ENCODE measurements around the gene ZPBP2.

DNA sequence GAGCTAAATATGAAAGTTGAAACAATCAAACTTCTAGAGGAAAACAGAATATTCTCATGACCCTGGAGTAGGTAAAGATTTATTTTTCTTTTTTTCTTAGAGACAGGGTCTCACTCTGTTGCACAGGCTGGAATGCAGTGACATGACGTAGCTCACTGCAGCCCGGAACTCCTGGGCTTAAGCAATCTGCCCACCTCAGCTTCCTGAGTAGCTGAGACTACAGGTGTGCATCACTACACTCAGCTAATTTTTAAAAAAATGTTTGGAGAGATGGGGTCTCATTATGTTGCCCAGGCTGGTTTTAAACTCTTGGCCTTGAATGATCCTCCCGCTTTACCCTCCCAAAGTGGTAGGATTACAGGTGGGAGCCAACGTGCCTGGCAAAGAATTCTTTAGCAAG lies 19.4 kb upstream of the ZPBP2 start:
- TF ChIP-seq, protein P1, sequence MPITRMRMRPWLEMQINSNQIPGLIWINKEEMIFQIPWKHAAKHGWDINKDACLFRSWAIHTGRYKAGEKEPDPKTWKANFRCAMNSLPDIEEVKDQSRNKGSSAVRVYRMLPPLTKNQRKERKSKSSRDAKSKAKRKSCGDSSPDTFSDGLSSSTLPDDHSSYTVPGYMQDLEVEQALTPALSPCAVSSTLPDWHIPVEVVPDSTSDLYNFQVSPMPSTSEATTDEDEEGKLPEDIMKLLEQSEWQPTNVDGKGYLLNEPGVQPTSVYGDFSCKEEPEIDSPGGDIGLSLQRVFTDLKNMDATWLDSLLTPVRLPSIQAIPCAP (CRISPR knock-in tag; IDR thresholded peaks at IDR 0.05): no peak
- TF ChIP-seq, protein P2, sequence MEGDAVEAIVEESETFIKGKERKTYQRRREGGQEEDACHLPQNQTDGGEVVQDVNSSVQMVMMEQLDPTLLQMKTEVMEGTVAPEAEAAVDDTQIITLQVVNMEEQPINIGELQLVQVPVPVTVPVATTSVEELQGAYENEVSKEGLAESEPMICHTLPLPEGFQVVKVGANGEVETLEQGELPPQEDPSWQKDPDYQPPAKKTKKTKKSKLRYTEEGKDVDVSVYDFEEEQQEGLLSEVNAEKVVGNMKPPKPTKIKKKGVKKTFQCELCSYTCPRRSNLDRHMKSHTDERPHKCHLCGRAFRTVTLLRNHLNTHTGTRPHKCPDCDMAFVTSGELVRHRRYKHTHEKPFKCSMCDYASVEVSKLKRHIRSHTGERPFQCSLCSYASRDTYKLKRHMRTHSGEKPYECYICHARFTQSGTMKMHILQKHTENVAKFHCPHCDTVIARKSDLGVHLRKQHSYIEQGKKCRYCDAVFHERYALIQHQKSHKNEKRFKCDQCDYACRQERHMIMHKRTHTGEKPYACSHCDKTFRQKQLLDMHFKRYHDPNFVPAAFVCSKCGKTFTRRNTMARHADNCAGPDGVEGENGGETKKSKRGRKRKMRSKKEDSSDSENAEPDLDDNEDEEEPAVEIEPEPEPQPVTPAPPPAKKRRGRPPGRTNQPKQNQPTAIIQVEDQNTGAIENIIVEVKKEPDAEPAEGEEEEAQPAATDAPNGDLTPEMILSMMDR (IDR thresholded peaks at IDR 0.05): no peak
- TF ChIP-seq, protein P3, sequence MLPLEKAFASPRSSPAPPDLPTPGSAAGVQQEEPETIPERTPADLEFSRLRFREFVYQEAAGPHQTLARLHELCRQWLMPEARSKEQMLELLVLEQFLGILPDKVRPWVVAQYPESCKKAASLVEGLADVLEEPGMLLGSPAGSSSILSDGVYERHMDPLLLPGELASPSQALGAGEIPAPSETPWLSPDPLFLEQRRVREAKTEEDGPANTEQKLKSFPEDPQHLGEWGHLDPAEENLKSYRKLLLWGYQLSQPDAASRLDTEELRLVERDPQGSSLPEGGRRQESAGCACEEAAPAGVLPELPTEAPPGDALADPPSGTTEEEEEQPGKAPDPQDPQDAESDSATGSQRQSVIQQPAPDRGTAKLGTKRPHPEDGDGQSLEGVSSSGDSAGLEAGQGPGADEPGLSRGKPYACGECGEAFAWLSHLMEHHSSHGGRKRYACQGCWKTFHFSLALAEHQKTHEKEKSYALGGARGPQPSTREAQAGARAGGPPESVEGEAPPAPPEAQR (CRISPR knock-in tag; IDR thresholded peaks at IDR 0.05): no peak
- TF ChIP-seq, protein P4, sequence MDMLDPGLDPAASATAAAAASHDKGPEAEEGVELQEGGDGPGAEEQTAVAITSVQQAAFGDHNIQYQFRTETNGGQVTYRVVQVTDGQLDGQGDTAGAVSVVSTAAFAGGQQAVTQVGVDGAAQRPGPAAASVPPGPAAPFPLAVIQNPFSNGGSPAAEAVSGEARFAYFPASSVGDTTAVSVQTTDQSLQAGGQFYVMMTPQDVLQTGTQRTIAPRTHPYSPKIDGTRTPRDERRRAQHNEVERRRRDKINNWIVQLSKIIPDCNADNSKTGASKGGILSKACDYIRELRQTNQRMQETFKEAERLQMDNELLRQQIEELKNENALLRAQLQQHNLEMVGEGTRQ (CRISPR knock-in tag; IDR thresholded peaks at IDR 0.05): no peak
- no peak for TF ChIP-seq JUN (CRISPR knock-in tag; IDR thresholded peaks at IDR 0.05)
- TF ChIP-seq NFATC4 (CRISPR knock-in tag; IDR thresholded peaks at IDR 0.05): no peak
- TF ChIP-seq, protein P5, sequence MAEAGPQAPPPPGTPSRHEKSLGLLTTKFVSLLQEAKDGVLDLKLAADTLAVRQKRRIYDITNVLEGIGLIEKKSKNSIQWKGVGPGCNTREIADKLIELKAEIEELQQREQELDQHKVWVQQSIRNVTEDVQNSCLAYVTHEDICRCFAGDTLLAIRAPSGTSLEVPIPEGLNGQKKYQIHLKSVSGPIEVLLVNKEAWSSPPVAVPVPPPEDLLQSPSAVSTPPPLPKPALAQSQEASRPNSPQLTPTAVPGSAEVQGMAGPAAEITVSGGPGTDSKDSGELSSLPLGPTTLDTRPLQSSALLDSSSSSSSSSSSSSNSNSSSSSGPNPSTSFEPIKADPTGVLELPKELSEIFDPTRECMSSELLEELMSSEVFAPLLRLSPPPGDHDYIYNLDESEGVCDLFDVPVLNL (CRISPR knock-in tag; IDR thresholded peaks at IDR 0.05; ENCODE audit: borderline replicate concordance, low read depth): no peak
- TF ChIP-seq ETV6 (CRISPR knock-in tag; IDR thresholded peaks at IDR 0.05): no peak
- TF ChIP-seq, protein P6, sequence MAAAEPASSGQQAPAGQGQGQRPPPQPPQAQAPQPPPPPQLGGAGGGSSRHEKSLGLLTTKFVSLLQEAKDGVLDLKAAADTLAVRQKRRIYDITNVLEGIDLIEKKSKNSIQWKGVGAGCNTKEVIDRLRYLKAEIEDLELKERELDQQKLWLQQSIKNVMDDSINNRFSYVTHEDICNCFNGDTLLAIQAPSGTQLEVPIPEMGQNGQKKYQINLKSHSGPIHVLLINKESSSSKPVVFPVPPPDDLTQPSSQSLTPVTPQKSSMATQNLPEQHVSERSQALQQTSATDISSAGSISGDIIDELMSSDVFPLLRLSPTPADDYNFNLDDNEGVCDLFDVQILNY (CRISPR knock-in tag; IDR thresholded peaks at IDR 0.05): no peak
- TF ChIP-seq, protein P7, sequence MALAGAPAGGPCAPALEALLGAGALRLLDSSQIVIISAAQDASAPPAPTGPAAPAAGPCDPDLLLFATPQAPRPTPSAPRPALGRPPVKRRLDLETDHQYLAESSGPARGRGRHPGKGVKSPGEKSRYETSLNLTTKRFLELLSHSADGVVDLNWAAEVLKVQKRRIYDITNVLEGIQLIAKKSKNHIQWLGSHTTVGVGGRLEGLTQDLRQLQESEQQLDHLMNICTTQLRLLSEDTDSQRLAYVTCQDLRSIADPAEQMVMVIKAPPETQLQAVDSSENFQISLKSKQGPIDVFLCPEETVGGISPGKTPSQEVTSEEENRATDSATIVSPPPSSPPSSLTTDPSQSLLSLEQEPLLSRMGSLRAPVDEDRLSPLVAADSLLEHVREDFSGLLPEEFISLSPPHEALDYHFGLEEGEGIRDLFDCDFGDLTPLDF (CRISPR knock-in tag; IDR thresholded peaks at IDR 0.05): no peak
